KMS-11 (cell line): ENCODE data around the gene RBM25.

Experiments
- H2AFZ ChIP-seq: fragments of 200-600 bp; sonication (generic); 2 replicates; pipeline ENCODE4 v1.6.1; 2016; ENCODE audit warnings: antibody characterized with exemption, mixed run types, low read depth
- H3K27ac ChIP-seq: fragments of 200-600 bp; sonication (generic); 2 replicates; pipeline ENCODE4 v1.6.1; 2016; ENCODE audit warnings: mild to moderate bottlenecking, mixed run types
- H3K27me3 ChIP-seq: fragments of 200-600 bp; sonication (generic); 2 replicates; pipeline ENCODE4 v1.6.1; 2017; ENCODE audit warnings: mild to moderate bottlenecking, low read depth, mixed run types, moderate library complexity; ENCODE audit not compliant: insufficient read depth
- H3K36me3 ChIP-seq: fragments of 200-600 bp; sonication (generic); 2 replicates; pipeline ENCODE4 v1.6.1; 2017; ENCODE audit warnings: mild to moderate bottlenecking, mixed run types; ENCODE audit not compliant: insufficient read depth
- H3K4me1 ChIP-seq: fragments of 200-600 bp; sonication (generic); 2 replicates; pipeline ENCODE4 v1.6.1; 2016; ENCODE audit warnings: mild to moderate bottlenecking, low read depth, mixed run types; ENCODE audit not compliant: poor library complexity, severe bottlenecking
- H3K4me2 ChIP-seq: fragments of 200-600 bp; sonication (generic); 2 replicates; pipeline ENCODE4 v1.7.0; 2016; ENCODE audit warnings: mild to moderate bottlenecking, mixed run types
- H3K4me3 ChIP-seq: fragments of 200-600 bp; sonication (generic); IDR thresholded peaks from 2 replicates; pipeline ENCODE4 v1.6.1; 2017; ENCODE audit warnings: low read depth, low read length, mixed read lengths; ENCODE audit not compliant: insufficient read depth
- H3K79me2 ChIP-seq: fragments of 200-600 bp; sonication (generic); 2 replicates; pipeline ENCODE4 v1.6.1; 2016; ENCODE audit warnings: low read depth, mixed run types; ENCODE audit not compliant: insufficient read depth
- H3K9ac ChIP-seq: fragments of 200-600 bp; sonication (generic); 2 replicates; pipeline ENCODE4 v1.6.1; 2016; ENCODE audit warnings: mild to moderate bottlenecking, mixed run types
- H4K20me1 ChIP-seq: fragments of 200-600 bp; sonication (generic); 2 replicates; pipeline ENCODE4 v1.6.1; 2016; ENCODE audit warnings: mild to moderate bottlenecking, mixed run types; ENCODE audit not compliant: insufficient read depth
- CTCF ChIP-seq: fragments of 200-600 bp; sonication (generic); conservative IDR thresholded peaks from 2 replicates; pipeline ENCODE4 v1.6.1; 2017; ENCODE audit warnings: low read depth, mild to moderate bottlenecking, antibody characterized with exemption, low read length, moderate library complexity, mixed read lengths

The RBM25 gene

GRCh38 chr14:73145371-73145770, 87.0 kb downstream of the RBM25 start:
- Histone ChIP-seq H4K20me1 (no peaks in the 10 kb centered on the region), H3K36me3 (no peaks in the 10 kb centered on the region), H3K4me2 (0 out of 2 replicates have a peak overlapping the region, but pooled peaks have one; percentile 6), H3K4me1 (peaks cover 64% of the 10 kb centered on the region), H3K4me3 (no peak overlapping the region), H3K27ac (no peak overlapping the region; the same call in 1 of the 2 replicates), H2AFZ (no peak overlapping the region), H3K79me2 (peaks cover 66% of the 10 kb centered on the region), H3K27me3 (no peaks in the 10 kb centered on the region), H3K9ac (no peak overlapping the region)
- no peak for TF ChIP-seq CTCF

GRCh38 chr14:73146111-73146510, 87.8 kb downstream of the RBM25 start:
- H3K4me3 ChIP-seq, result no peak overlapping the region
- no peaks in the 10 kb centered on the region for H4K20me1 ChIP-seq
- H2AFZ ChIP-seq, result no peak overlapping the region
- no peaks in the 10 kb centered on the region for H3K36me3 ChIP-seq
- peaks cover 56% of the 10 kb centered on the region for H3K4me1 ChIP-seq
- peaks cover 60% of the 10 kb centered on the region for H3K79me2 ChIP-seq
- H3K27me3 ChIP-seq, result no peaks in the 10 kb centered on the region
- TF ChIP-seq CTCF, result no peak
- H3K27ac ChIP-seq, result no peak overlapping the region
- no peak overlapping the region for H3K4me2 ChIP-seq
- no peak overlapping the region for H3K9ac ChIP-seq

- peaks cover 22% of the 10 kb centered on the region for H3K4me1 ChIP-seq
- H4K20me1 ChIP-seq, result no peaks in the 10 kb centered on the region
- no peak overlapping the region for H2AFZ ChIP-seq
- H3K27ac ChIP-seq, result no peak overlapping the region
- no peak overlapping the region for H3K4me2 ChIP-seq
- H3K9ac ChIP-seq, result no peak overlapping the region
- peaks cover 35% of the 10 kb centered on the region; the same call in 1 of the 2 replicates for H3K79me2 ChIP-seq
- TF ChIP-seq CTCF, result no peak
- no peaks in the 10 kb centered on the region for H3K27me3 ChIP-seq
- H3K36me3 ChIP-seq, result no peaks in the 10 kb centered on the region
- no peak overlapping the region for H3K4me3 ChIP-seq
These were observed 91.4 kb downstream of the RBM25 start for GRCh38 chr14:73149753-73150152.

GRCh38 chr14:73153272-73153671, 94.9 kb downstream of the RBM25 start:
- Histone ChIP-seq H3K4me2 (no peak overlapping the region), H4K20me1 (no peaks in the 10 kb centered on the region), H3K36me3 (no peaks in the 10 kb centered on the region), H3K4me1 (no peaks in the 10 kb centered on the region), H3K79me2 (peaks cover under 1% of the 10 kb centered on the region; the same call in 1 of the 2 replicates), H3K9ac (no peak overlapping the region), H3K27me3 (no peaks in the 10 kb centered on the region), H3K27ac (no peak overlapping the region), H2AFZ (no peak overlapping the region), H3K4me3 (no peak overlapping the region)
- no peak for TF ChIP-seq CTCF

GRCh38 chr14:73162251-73162650, 103.9 kb downstream of the RBM25 start:
- Histone ChIP-seq H3K27me3 (no peaks in the 10 kb centered on the region), H3K79me2 (no peaks in the 10 kb centered on the region), H3K4me2 (no peak overlapping the region), H3K9ac (no peak overlapping the region), H3K4me3 (no peak overlapping the region), H3K27ac (no peak overlapping the region), H2AFZ (no peak overlapping the region), H3K36me3 (no peaks in the 10 kb centered on the region), H3K4me1 (no peaks in the 10 kb centered on the region), H4K20me1 (no peaks in the 10 kb centered on the region)
- TF ChIP-seq CTCF, result no peak
